Stimulated activated CD4-positive, alpha-beta T cell treated with anti-CD3 and anti-CD28 coated beads, Interleukin-1b, Interleukin-23, amount 100 ng/mL, for 4 hours (primary cell): ENCODE measurements around the gene SNX5.

Experiments
- DNase-seq, 2 donors: peaks; one replicate each; pipeline ENCODE4 v3.0.0-alpha.2; 2020; ENCODE audit warnings: low read depth in 2 of 2

Gene SNX5

GRCh38 chr20:17916433-17916891 lies 52.1 kb downstream of the SNX5 start:
- no peak for DNase-seq

DNA sequence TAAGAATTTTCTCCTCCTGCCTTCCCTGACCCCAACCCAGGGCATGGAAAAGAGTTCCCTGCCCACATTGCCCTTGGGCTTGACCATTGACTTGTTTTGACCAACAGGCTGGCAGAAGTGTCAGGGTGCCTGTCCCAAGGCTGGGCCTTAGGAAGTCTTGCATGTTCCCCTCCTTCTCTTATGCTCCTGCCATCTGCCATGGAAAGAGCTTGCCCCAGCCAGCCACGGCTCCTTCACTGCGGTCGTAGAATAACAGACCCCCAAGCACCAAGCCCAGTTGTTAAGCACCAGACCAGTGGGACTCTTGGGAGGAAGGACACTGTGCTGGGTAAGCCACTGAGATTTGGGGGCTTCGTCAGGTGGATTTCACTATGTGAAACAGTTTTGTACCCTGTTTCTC lies 53.6 kb downstream of the SNX5 start:
- DNase-seq, result no peak

GRCh38 chr20:17912916-17913315 lies 55.7 kb downstream of the SNX5 start:
- no peak for DNase-seq

- no peak for DNase-seq
Observed at GRCh38 chr20:17911927-17912326, 56.7 kb downstream of the SNX5 start.

DNA sequence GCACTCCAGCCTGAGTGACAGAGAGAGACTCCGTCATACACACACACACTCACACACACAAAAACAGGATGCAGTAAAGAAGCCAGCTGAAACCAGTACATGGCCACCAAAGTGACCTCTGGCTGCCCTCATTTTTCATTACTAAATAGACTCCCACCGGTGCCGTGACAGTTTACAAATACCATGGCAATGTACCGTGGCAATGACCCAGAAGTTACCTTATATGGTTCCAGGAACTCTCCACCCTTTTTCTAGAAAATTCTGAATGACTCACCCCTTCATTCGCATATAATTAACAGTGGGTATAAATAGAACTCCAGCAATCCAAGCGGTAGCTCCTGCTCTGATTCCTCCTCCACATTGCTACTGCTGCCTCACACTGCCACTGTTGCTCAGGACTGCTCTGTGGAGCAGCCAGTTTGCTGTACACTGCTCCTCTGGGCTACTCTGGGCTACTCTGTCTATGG lies 57.7 kb downstream of the SNX5 start:
- DNase-seq, result no peak

DNA sequence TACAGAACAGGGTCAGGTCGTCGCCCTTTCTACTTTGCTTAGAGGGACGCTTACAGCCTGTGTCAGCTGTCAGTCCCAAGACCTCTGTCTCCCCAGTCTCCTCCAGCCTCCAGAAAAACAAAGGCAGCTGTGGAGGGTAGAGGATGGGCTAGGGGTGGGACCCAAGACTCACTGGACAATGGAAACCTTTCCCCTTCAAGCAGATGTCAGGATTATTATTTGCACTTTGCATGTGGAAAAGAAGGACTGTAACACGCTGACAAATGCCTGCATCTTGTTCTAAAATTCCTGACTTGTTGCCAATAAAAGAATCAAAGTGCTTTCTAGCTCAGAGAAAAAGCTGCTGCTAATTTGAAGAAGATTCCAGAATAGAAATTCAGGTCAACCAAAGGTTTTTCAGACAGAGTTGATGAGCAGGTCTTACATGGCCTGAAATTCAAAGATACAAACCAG lies 58.7 kb downstream of the SNX5 start:
- DNase-seq, result no peak

GRCh38 chr20:17905544-17905943 lies 63.0 kb downstream of the SNX5 start:
- no peak for DNase-seq

GRCh38 chr20:17904027-17904426 lies 64.6 kb downstream of the SNX5 start:
- no peak for DNase-seq

GRCh38 chr20:17902531-17903083 lies 66.0 kb downstream of the SNX5 start:
- DNase-seq, result no peak

GRCh38 chr20:17901971-17902370 lies 66.6 kb downstream of the SNX5 start:
- no peak for DNase-seq

GRCh38 chr20:17898548-17898994 lies 70.0 kb downstream of the SNX5 start:
- peak; percentile 37 to 51 for DNase-seq

GRCh38 chr20:17897566-17898307 lies 70.9 kb downstream of the SNX5 start:
- DNase-seq, result no peak

DNA sequence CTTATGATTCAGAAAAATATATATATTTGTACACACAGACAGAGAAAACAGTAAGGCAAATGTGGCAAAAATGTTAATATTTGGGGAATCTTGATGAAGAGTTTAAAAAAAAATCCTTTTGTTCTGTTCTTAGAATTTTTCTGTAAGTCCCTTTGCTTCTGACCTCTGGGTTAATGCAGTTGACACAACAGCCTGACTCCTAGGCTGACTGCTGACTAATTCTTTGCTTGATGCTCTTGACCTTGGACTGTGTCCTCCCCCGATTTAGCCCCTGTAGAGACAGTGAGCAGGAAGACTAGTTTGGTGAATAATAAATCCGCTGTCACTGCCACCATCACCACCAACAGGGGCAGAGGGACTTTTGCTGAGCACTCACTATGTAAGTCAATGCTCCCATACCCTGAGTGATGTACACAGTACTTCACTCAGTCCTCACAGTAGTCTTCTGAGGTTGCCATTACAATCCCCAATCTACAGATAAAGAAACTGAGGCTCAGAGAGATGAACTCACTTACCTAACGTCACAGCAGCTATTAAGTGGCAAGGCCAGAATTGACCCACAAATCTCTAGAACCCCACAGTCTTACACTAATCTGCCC lies 71.7 kb downstream of the SNX5 start:
- no peak for DNase-seq

GRCh38 chr20:17896193-17896723 lies 72.3 kb downstream of the SNX5 start:
- no peak for DNase-seq

GRCh38 chr20:17895641-17896171 lies 72.9 kb downstream of the SNX5 start:
- peak; percentile 9 to 52 for DNase-seq

DNA sequence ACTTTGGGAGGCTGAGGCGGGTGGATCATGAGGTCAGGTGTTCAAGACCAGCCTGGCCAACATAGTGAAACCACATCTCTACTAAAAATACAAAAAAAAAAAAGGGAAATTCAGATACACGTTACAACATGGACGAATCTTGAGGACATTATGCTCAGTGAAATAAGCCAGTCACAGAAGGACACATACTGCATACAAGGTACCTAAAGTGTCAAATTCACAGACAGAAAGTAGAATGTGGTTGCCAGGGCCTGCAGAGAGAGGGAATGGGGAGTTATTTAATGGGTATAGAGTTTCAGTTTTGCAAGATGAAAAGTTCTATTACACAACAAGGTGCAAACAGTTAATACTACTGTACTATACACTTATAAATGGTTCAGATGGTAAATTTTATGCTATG lies 75.1 kb downstream of the SNX5 start:
- DNase-seq, result no peak

DNA sequence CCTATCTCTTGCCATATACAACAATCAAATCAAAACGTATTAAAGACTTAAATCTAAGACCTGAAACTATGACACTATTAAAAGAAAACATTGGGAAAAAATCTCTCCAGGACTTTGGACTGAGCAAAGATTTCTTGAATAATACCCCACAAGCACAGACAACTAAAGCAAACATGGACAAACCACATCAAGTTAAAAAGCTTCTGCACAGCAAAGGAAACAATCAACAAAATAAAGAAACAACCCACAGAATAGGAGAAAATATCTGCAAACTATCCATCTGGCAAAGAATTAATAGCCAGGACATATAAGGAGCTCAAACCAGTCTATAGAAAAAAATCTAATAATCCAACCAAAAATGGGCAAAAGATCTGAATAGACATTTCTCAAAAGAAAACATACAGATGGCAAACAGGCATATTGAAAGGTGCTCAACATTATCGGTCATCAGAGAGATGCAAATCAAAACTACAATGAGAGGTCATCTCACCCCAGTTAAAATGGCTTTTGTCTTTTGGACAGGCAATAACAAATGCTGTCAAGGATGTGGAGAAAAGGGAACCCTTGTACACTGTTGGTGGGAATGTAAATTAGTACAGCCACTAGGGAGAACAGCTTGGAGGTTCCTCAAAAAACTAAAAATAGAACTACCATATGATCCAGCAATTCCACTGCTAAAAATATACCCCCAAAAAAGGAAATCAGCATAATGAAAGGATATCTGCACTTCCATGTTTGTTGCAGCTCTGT lies 76.2 kb downstream of the SNX5 start:
- no peak for DNase-seq
